M059J (cell line): Measurements from ENCODE around the gene ANO4. TPM values are rescaled to one million over a fixed set of nuclear protein-coding genes. Genes with fewer than 3 reads are reported as not detected.
"Not testable (repeated sequence)": the region's sequence is repeated elsewhere in the genome, so short reads cannot be mapped to it uniquely, and the experiment has no call there.

Experiments
- DNase-seq: peaks from one replicate; pipeline ENCODE4 v3.0.0-alpha.2; 2012; ENCODE audit warnings: low read depth
- total RNA-seq: library from RNA; depleted of rRNA; stranded (reverse); fragments of >200 nt; shearing (Covaris generic); gene quantifications from 2 replicates; pipeline ENCODE4 v1.2.3, GENCODE V29; 2014

The ANO4 gene
- total RNA-seq, 1 experiment from 2014 or later = 0.69 TPM

DNA sequence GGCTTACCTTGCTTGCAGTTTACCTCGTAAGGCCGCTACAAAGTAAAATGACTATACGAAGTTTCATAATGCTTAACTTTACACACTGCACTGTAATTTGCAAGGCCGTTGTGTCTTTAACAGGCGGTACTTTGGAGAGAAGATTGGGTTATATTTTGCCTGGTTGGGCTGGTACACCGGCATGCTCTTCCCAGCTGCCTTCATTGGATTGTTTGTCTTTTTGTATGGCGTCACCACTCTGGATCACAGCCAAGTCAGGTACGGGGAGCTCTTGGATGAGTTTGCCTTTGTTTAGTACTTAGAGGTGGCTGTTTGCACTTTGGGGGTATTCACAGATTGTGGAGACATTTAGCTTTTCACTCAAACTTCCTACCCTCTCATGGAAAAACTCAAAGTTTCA is 247.6 kb downstream of the ANO4 start:
- DNase-seq = no peak

DNA sequence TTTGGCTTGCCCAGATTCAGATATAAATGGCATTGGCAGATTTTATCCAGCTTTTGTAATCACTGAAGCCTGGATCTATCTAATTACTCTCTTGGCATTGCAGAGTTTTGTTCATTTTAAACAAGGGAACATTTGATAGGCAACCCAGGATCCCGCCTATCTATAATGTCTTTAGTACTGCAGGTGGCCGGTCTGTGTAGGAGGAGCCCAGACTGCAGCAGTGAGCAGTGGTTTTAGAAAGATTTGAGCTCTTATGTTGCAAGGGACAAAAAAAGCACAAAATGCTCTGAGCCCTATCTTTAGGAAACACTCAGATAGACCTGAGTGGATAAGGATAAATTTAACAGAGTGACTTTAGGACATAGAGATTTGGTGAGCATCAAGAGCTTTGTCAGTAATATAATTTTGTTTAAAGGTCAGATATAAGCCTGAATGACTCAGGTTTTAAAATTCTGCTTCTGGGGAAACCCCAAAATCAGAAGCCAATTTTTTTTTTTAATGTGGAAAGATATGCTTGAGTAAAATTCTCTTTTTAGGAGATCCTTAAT is 250.0 kb downstream of the ANO4 start:
- no peak for DNase-seq

DNA sequence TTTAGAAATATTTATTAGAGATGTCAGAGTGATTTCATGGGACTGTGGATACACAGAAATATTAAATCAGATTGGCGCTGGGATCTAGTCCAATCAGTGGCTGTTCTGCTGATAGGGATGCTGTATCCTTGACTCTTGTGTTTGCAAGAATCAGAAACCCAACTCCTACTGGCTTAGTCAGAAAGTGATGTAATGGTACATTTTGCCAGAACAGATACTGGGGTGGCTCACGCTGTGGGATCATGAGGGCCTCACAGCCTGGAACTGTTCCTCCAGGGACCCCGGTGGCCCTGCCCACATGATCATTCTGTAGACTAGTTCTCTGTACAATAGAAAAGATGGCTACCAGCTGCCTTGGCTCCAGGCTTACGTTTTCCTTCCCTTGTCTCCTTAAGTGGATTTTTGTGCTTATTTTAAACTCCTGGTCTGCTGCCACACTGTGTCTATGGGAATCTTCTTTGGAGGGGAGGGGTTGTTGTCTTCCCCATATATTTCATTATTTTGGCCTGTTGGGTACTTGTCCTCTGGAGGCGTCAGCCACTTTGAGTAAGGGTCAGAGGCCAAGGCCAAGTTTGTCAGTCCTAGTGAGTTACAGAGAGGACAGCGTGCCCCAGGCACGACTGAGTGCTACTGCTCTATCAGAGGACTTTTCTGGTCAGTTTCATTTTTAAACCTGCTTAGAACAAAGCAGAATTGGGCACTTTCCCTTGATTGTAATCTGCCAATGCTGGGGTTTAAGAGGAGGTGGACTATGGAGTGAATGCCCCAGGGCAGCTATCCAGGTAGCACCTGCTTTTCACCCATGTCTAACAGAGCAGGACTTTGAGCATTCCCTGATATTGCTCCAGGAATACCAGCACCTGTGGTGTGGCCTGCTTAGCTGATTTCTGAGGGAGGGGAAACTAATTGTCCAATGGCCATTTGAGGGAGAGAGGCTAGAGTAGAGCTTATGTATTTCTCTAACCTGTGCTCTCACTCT is 251.2 kb downstream of the ANO4 start:
- no peak for DNase-seq

DNA sequence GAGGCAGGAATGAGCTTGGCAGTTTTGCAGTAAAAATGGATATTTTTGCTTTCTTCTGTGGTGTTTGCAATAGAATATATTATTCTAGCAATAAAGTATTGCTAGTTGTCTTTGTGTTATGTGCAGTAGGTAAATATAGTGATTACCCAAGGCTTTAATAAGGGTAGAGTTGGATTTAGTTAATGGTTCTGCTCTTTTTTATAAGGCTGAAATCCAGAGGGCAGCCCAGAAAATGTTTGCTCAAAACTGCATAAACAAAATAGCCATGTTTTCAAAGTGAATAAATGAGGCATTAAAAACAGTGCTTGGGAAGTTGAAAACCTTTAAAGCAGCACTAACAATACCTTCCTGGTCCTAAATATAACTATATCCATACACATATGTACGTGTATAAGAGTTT is 253.1 kb downstream of the ANO4 start:
- no peak for DNase-seq

DNA sequence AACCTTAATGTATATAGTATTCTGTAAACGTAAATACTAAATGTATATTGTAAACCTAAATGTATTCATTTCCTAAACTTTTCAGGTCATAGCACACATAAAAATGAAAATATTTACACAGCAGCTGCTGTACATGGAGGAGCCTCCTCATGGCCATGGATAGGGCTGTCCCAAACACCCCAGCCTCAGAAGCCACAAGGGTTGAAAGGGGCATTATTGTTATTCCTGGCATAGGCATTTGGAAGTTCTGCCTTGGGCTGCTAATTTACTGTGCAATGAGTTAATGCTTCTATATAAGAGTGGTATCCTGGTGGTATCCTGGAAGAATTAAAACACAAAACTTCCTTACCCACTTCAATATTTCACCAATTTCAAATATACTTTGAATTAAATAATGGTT is 256.1 kb downstream of the ANO4 start:
- peak; percentile 43 for DNase-seq

DNA sequence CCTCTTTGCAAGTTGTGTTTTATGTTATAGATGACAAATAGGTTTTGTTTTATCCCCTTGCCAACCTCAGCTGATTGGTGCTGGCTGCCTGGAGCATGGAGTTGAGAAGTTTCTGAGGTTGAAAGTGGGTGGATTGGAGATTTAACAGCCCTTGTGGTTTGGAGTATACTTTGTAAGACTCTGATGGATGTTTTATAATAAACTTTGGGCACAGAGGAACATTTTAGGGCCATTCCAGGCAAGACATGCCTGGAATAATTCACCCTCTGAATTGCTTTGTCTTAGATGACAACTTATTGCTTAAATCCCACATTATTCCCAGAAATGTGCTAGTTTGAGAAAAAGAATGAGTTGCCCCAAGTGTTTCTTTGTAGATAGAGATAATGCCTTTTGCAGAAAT is 256.6 kb downstream of the ANO4 start:
- DNase-seq = peak; percentile 32

DNA sequence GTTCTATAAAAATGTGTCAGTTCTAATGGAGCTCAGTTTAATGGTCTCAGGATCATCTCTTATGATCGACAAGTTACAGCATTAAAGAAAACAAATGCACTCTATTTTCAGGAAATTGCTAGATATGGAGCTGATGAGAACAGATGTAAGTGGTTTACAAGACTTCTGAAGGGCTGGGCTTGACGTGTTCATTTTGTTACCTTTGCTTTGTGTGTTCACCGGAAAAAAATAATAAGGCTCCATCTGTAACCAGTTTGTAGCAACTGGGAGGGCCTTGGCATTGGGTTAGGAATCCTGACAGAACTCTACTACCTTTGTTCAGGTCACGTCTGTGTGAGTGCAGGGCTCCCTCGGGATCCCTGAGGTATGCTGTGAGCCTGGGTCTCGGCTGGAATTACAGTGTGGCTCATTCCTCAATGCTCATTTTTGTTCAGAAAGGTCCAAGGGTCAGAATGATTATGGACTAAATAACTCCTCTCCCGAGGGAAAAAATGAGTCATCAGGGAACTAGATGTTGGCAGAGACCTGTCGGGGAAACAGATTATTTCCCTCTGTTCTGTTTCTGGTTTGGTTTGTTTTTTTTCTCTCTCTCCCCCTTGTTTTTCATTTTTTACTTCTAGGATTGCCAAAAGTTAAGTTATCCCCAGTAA is 257.4 kb downstream of the ANO4 start:
- peak; percentile 94 for DNase-seq

DNA sequence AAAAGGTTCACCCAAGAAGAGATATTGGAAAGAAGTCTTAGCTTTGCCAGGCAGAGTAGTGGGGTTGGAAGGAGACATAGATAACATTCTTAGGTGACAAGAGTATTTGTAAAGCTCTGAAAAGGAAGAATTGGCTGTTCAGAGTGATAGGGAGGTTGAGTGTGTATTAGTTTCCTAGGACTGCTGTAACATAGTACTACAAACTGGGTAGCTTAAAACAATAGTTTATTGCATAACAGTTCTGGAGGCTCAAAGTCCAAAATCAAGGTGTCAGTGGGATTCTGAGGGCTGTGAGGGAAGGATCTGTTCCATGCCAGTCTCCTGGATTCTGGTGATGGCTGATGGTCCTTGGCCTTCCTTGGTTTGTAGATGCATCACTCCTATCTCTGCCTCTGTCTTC is 258.6 kb downstream of the ANO4 start:
- no peak for DNase-seq

DNA sequence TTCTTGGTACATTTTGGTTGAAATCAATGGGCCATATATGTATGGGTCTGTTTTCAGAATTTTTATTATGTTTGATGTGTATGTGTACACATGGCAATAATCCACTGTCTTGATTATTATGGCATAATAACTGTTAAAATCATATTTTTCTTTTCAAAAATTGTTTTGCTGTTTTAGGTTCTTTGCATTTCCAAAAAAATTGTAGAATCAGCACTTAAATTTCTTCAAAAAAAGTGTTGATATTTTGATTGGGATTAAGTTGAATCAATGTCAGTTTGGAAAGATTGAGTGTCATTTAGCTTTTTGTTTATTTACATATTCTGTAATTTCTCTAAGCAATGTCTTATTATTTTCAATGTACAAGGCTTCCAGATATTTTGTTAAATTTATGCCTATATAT is 261.4 kb downstream of the ANO4 start:
- no peak for DNase-seq

DNA sequence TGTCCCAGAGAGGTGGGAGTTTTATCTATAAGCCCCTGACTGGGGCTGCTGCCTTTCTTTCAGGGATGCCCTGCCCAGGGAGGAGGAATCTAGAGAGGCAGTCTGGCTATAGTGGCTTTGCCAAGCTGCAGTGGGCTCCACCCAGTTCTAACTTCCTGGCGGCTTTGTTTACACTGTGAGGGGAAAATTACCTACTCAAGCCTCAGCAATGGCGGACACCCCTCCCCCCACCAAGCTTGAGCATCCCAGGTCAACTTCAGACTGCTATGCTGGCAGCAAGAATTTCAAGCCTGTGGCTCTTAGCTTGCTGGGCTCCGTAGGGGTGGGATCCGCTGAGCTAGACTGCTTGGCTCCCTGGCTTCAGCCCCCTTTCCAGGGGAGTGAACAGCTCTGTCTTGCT is 267.9 kb downstream of the ANO4 start:
- not testable (repeated sequence) for DNase-seq

DNA sequence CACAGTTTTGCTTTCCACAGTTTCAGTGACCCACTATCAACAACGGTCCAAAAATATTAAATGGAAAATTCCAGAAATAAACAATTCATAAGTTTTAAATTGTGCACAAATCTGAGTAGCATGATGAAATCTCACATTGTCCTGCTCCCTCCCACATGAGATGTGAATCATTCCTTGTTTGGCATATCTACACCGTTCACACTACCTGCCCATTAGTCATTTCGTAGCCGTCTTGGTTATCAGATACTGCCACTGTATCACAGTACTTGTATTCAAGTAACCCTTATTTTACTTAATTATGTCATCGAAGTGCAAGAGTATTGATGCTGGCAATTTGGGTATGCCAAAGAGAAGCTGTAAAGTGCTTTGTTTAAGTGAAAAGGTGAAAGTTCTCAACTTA is 270.1 kb downstream of the ANO4 start:
- DNase-seq = no peak

DNA sequence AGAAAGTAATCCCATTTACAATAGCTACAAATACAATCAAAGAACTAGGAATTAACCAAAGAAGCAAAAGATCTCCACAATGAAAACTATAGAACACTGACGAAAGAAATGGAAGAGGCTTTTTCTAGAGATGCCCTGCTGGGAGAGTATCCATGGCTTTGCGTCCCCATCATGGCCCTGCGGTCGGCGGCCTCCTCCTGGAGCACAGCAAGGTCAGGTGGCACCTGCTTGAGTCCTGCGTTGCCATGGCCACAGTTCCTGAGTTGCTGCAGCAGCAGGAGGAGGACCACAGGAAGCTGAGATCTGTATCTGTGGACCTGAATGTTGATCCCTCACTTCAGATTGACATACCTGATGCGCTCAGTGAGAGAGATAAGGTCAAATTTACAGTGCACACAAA is 271.9 kb downstream of the ANO4 start:
- DNase-seq = no peak

DNA sequence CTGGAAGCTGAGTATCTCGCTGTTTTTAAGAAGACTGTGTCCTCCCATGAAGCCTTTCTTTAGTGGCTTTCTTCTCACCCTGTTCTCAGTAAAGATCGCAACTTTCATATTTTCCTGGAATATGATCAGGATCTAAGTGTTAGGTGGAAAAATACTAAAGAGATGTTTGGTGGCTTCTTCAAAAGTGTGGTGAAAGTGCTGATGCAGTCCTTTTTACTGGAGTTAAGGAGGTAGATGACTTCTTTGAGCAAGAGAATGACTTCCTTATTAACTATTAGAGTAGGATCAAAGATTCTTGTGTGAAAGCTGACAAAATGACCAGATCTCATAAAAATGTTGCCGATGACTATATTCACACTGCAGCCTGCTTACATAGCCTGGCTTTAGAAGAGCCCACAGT is 273.8 kb downstream of the ANO4 start:
- DNase-seq = no peak

DNA sequence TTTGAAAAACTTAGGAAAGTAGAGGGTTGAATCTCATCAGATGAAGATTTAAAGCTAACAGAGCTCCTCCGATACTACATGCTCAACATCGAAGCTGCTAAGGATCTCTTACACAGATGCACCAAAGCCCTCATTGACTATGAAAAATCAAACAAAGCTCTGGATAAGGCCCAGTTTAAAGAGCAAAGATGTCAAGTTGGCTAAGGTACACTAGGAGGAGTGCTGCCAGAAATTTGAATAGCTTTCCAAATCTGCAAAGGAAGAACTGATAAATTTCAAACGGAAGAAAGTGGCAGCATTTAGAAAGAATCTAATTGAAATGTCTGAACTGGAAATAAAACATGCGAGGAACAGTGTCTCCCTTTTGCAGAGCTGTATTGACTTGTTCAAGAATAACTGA is 274.3 kb downstream of the ANO4 start:
- DNase-seq = no peak

DNA sequence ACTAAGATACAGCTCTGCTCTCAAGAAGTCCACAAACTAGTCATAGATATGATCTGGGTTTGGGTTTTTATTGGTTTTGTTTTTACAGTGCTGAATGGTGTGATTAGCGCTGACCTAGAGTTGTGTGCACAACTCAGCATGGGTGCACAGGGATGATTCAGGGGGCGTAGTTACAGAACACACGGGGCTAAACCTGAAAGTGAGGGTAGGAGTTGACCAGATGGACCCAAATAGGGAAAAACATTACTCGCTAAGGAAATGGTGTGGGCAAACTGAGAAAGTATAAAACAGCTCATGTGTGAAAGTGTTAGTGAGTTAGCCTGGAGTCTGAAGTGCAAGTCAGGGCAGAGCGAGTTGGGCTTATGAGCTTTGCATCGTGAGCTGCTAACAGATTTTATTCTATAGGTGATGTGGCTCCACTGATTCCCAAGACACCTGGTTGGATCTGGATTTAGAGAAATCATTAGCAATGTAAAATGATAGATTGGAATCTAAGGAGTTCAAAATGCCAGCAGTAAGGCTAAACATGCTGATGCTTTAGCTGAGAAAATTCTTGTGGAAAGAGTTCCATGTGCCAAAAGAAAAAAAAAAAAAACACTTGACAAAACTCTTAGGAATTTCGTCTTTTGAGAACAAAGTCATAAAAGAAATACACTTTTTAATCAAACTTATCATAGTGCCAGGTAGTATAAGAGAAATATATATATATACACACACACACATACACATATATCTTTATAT is 280.5 kb downstream of the ANO4 start:
- no peak for DNase-seq

DNA sequence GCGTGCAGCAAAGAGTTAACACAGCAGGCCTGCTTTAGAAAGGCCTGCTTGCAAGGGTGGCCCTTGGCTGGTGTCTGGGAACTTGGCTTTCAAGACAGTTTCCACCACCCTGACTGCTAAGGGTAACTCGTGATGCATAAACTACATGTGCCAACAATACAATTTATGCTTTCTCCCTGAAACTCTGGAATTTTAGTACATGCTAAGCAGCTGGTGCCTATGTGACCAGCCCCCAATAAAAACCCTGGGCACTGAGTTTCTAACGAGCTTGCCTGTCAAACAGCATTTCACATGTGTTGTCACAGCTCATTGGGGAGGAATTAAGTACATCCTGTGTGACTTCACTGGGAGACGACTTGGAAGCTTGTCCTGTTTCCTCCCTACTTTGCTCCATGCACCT is 282.3 kb downstream of the ANO4 start:
- DNase-seq = peak; percentile 34

DNA sequence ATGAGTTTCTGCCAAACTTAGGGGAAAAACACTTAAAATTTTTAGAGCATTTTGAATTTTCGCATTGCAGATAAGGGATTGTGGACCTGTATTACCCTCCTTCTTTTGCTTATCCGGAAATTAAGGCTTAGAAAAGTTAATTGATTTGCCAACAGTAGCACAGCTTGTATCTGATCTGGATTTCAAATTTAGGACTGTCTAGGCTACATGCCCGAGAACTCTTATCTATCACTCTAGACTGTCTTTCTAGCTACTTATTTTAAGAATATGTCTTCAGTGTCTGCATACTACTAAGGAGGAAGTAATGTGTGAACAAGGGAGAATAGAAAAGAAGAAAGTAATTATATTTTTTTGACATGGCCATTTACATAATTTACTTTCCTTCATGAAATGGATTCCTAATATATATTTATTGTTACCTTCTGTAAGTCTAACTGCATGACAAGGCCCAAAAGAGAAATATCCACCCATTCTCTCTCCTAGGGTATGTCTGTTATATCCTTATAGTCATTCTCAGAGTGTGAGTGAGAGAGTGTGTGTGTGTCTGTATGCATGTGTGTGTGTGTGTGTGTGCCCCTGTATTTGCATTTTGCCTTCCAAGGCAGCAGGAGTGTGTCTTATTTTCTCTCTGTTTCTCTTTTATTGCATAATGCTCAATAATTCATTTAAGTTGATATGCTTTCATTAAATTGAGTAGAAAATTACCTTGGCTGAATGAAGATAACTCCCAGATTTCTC is 283.4 kb downstream of the ANO4 start:
- no peak for DNase-seq

DNA sequence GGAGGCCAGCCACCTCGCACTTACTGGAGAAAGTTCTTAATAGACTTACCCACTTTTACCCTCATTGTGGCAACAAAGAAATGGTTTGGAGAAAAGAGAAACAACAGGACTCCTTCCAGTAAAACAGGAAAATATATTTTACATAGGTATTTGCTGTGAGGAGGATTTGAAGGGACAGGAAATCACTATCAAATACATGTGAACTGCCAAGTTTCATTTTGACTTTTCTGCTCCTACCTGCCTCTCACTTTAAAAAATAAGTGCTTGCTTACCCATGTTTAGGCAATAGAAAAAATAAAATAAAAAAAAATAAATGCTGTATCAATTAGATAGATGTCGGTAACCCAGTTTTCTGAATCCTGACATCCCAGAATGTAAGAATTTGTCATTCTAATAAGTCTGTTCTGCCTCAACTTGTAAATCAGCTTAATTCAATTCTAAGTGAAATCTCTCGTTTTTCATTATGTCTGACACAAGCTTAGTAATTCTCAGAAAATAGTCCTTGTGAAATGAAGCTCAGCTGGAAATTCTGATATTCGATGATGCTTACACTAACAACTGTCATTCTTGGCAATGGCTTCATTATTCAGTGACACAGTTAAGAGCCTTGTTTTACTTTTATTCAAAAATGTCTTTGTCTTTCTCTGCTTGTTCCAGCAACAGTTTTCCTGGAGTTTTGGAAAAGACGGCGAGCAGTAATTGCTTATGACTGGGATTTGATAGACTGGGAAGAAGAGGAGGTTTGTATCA is 284.1 kb downstream of the ANO4 start:
- no peak for DNase-seq

DNA sequence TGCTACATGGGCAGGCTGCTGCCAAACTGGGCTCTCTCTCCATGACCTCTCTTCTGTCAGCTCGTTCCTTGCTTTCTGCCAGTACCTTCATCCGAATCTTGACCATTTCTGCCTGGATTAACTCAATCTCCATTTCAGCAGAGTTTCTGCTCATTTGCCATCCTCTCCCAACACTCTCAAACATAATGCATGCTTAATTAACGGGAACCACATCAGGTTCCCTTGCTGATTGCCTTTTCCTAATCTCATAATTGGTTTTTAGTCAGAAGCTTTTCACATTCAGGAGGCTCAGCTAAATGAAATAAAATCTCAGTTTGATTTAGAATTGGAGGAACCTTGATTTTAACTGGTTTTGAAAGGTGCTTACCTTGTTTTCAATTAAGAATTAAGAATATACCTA is 288.1 kb downstream of the ANO4 start:
- DNase-seq = no peak

DNA sequence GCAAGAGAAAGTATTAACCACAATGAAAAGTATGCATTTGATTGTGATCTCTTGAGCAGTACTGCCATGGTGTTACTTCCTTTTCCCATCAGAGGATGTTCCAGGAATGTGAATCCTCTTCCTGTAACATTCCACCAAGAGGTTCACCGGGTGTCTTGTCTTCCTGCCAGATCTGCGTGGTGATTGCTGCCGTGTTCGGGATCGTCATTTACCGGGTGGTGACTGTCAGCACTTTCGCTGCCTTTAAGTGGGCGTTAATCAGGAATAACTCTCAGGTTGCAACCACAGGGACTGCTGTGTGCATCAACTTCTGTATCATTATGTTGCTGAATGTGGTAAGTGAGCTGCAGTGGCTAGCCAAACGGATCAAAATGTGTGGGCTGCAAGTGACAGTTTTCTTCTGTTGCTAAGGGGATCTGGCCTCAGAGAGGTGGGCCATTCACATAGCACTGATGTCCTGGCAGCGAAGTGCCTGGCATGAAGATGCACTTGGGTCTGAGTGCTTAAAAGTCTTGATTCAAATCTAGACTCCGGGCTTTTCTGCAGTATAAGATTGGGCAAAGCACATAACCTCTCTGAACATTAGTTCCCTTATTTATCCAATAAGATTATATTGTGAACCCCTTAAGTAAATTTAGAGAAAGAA is 292.0 kb downstream of the ANO4 start:
- peak; percentile 30 for DNase-seq
